Endothelial cell of umbilical vein (primary cell): ENCODE measurements around the gene TULP1. TPM values are rescaled to one million over a fixed set of nuclear protein-coding genes. Genes with fewer than 3 reads are reported as not detected.

Experiments used
- BruUV-seq: library from RNA; stranded (reverse); fragments of 400-500 nt; replicated peaks from 2 replicates; lab custom pipeline; 2021; lab: Mats Ljungman, UMichigan
- CTCF ChIA-PET: fragments of 300-600, 350-600 bp; sonication (Branson Sonifier 250); formaldehyde crosslinking; loops from one replicate; lab custom pipeline; 2021; ENCODE audit warnings: antibody characterized with exemption, inconsistent platforms; lab: Charles Lee
- POLR2A ChIA-PET: fragments of 300-600, 350-600 bp; sonication (Branson Sonifier 250); formaldehyde crosslinking; loops from one replicate; lab custom pipeline; 2021; ENCODE audit warnings: antibody characterized with exemption, inconsistent platforms; lab: Charles Lee
- DNase-seq: peaks from one replicate; pipeline ENCODE4 v3.0.0-alpha.2; 2011; ENCODE audit warnings: low read depth, low spot score
- FAIRE-seq: peaks from 2 replicates; lab custom pipeline; 2011; peaks lifted over from hg19 to GRCh38; lab: Jason Lieb, UNC
- H2AFZ ChIP-seq: 2 replicates; pipeline ENCODE4 v1.6.0; 2012; ENCODE audit warnings: low read depth, low read length, control low read depth, inconsistent platforms
- H3K27ac ChIP-seq: 2 replicates; pipeline ENCODE4 v1.5.1; 2011; ENCODE audit warnings: low read depth, mild to moderate bottlenecking, control low read depth, low read length, moderate library complexity; ENCODE audit not compliant: insufficient read depth
- H3K27me3 ChIP-seq, 2 experiments: 2 replicates each; pipeline versions ENCODE4 v1.6.0 to v1.6.1; 2011; ENCODE audit warnings: low read length in 2 of 2, mixed read lengths in 1 of 2; ENCODE audit not compliant: control insufficient read depth in 2 of 2, insufficient read depth in 2 of 2
- H3K36me3 ChIP-seq, 2 experiments: 2 replicates in 1 of 2; 3 replicates in 1 of 2; pipeline ENCODE4 v1.5.1; 2011; ENCODE audit warnings: low read length in 2 of 2, mild to moderate bottlenecking in 1 of 2, moderate library complexity in 1 of 2; ENCODE audit not compliant: control insufficient read depth in 2 of 2, insufficient read depth in 2 of 2; ENCODE audit errors: extremely low read depth in 1 of 2
- H3K4me1 ChIP-seq: 3 replicates; pipeline ENCODE4 v1.5.1; 2011; ENCODE audit warnings: mild to moderate bottlenecking, low read length; ENCODE audit not compliant: control insufficient read depth, insufficient read depth; ENCODE audit errors: extremely low read depth
- H3K4me2 ChIP-seq: 2 replicates; pipeline ENCODE4 v1.6.1; 2011; ENCODE audit warnings: low read length, control low read depth, mixed read lengths; ENCODE audit not compliant: insufficient read depth
- H3K4me3 ChIP-seq, 3 experiments: fragments of 200-600 bp in 1 of 3; sonication (generic), shearing (Covaris generic) in 1 of 3; replicated peaks in 1 of 3; 2 replicates each; pipeline ENCODE4 v1.5.1; 2011 to 2016; ENCODE audit warnings: control low read depth in 3 of 3, low read length in 3 of 3, mild to moderate bottlenecking in 2 of 3, inconsistent platforms in 1 of 3, low read depth in 1 of 3, moderate library complexity in 1 of 3; ENCODE audit not compliant: insufficient read depth in 1 of 3
- H3K79me2 ChIP-seq: 2 replicates; pipeline ENCODE4 v1.6.0; 2012; ENCODE audit warnings: low read length, inconsistent platforms; ENCODE audit not compliant: control insufficient read depth, insufficient read depth
- H3K9ac ChIP-seq: replicated peaks from 2 replicates; pipeline ENCODE3; 2011; ENCODE audit warnings: low read length, control low read depth; ENCODE audit not compliant: insufficient read depth; ENCODE audit errors: extremely low read depth
- H3K9me1 ChIP-seq: replicated peaks from 3 replicates; pipeline ENCODE4 v1.6.0; 2011; ENCODE audit warnings: mild to moderate bottlenecking, low read length; ENCODE audit not compliant: control insufficient read depth, insufficient read depth; ENCODE audit errors: extremely low read depth
- H3K9me3 ChIP-seq: replicated peaks from 2 replicates; pipeline ENCODE4 v1.5.1; 2012; ENCODE audit warnings: low read length, inconsistent platforms; ENCODE audit not compliant: control insufficient read depth, insufficient read depth
- H4K20me1 ChIP-seq: replicated peaks from 2 replicates; pipeline ENCODE3; 2011; ENCODE audit warnings: mild to moderate bottlenecking, low read length; ENCODE audit not compliant: control insufficient read depth, insufficient read depth; ENCODE audit errors: extremely low read depth
- CTCF ChIP-seq, 2 donors: IDR thresholded peaks; 1 replicate in 1 of 2; 2 replicates in 1 of 2; pipeline ENCODE4 v1.5.1; 2011; ENCODE audit warnings: low read length in 2 of 2, mild to moderate bottlenecking in 2 of 2, moderate library complexity in 2 of 2, control low read depth in 1 of 2, inconsistent platforms in 1 of 2, low read depth in 1 of 2; ENCODE audit not compliant: insufficient read depth in 1 of 2; ENCODE audit errors: extremely low read depth in 1 of 2
- EZH2 ChIP-seq: IDR thresholded peaks from 2 replicates; pipeline ENCODE4 v1.6.1; 2012; ENCODE audit warnings: borderline replicate concordance, low read depth, mild to moderate bottlenecking, moderate library complexity, low read length, inconsistent platforms; ENCODE audit not compliant: severe bottlenecking
- FOS ChIP-seq: IDR thresholded peaks from 2 replicates; pipeline ENCODE4 v1.6.1; 2011; ENCODE audit warnings: mild to moderate bottlenecking, low read length, moderate library complexity, borderline replicate concordance; ENCODE audit not compliant: insufficient read depth
- GATA2 ChIP-seq: IDR thresholded peaks from 2 replicates; pipeline ENCODE4 v1.7.0; 2011; ENCODE audit warnings: low read depth, mild to moderate bottlenecking, moderate library complexity, mixed read lengths, low read length; ENCODE audit not compliant: insufficient read length, insufficient read depth
- JUN ChIP-seq: IDR thresholded peaks from 2 replicates; pipeline ENCODE4 v1.6.1; 2011; ENCODE audit warnings: borderline replicate concordance, low read depth; ENCODE audit not compliant: insufficient read length, insufficient read depth
- MYC ChIP-seq: IDR thresholded peaks from one replicate; pipeline ENCODE4 v1.6.1; 2011; ENCODE audit warnings: mild to moderate bottlenecking, low read depth, low read length
- POLR2A ChIP-seq: IDR thresholded peaks from 2 replicates; pipeline ENCODE4 v1.6.1; 2012; ENCODE audit warnings: low read depth, mild to moderate bottlenecking, control low read depth, low read length
- POLR2AphosphoS5 ChIP-seq: IDR thresholded peaks from 2 replicates; pipeline ENCODE4 v1.6.1; 2012; ENCODE audit warnings: low read depth, mild to moderate bottlenecking, control low read depth, low read length, moderate library complexity; ENCODE audit not compliant: insufficient read depth
- dilution Hi-C: fragments of 300-500 bp; cut with MboI; formaldehyde crosslinking; loops from one replicate; pipeline ENCODE4 v1.15.0; 2019; ENCODE audit warnings: low sequenced_read_pairs; ENCODE audit not compliant: extremely low pct_ligation_motif_present
- intact Hi-C: fragments of 100-400 bp; cut with micrococcal nuclease; formaldehyde crosslinking; loops from one replicate; pipeline ENCODE4 v1.10.0; 2022
- polyA plus RNA-seq, 4 experiments: library from polyadenylated mRNA; depleted of rRNA in 3 of 4; stranded (reverse) in 3 of 4; unstranded in 1 of 4; fragments of >200 nt; gene quantifications; 2 replicates each; pipeline versions ENCODE4 v1.2.1 to v1.2.3, GENCODE V29; 2011 to 2012; ENCODE audit warnings: missing spikeins in 1 of 4
- total RNA-seq: library from RNA; stranded (reverse); gene quantifications from 2 replicates; pipeline ENCODE4 v1.2.3, GENCODE V29; 2021
- TF ChIP-seq, protein P1 (sequence below): IDR thresholded peaks from 2 replicates; pipeline ENCODE4 v1.6.1; 2011; ENCODE audit not compliant: insufficient read depth, insufficient read length

TULP1 gene
- total and polyA plus RNA-seq, 2 donors (not counting 3 experiments of a cell fraction or from before 2014, with no cell fraction given), result not detected

GRCh38 chr6:35553315-35553714, 40.6 kb upstream of the TULP1 start:
- FAIRE-seq, result no peak
- no peaks in the 10 kb centered on the region for H3K9me3 ChIP-seq
- peaks cover 0 to 2% of the 10 kb centered on the region in 2 experiments for H3K27me3 ChIP-seq
- no peak for DNase-seq
- CTCF ChIA-PET, result interaction anchor here (1.3 to 5.4 kb wide), 7 partner anchors 8 to 30 kb away, joined by 3 to 85 read pairs (median 11); no protein-coding TSS in a partner anchor
- intact Hi-C loops (no loop called here), dilution Hi-C loops (no loop called here)
- no peaks in the 10 kb centered on the region for H3K79me2 ChIP-seq
- H3K4me1 ChIP-seq, result no peaks in the 10 kb centered on the region
- TF ChIP-seq FOS (no peak), MYC (no peak), EZH2 (no peak), GATA2 (no peak), POLR2AphosphoS5 (no peak), JUN (no peak), POLR2A (no peak), CTCF (IDR thresholded peaks at IDR 0.05; ENCODE audit: extremely low read depth in 1 of 2, insufficient read depth in 1 of 2, low read depth in 1 of 2, low read length in 2 of 2) (no peak)
- TF ChIP-seq, protein P1, sequence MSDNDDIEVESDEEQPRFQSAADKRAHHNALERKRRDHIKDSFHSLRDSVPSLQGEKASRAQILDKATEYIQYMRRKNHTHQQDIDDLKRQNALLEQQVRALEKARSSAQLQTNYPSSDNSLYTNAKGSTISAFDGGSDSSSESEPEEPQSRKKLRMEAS, result no peak
- no peaks in the 10 kb centered on the region for H4K20me1 ChIP-seq
- no peak overlapping the region for H2AFZ ChIP-seq
- H3K4me2 ChIP-seq, result no peak overlapping the region
- POLR2A ChIA-PET, result no interaction called here
- H3K27ac ChIP-seq, result no peak overlapping the region
- H3K9me1 ChIP-seq, result no peaks in the 10 kb centered on the region
- no peak overlapping the region for H3K4me3 ChIP-seq
- no peak overlapping the region for H3K9ac ChIP-seq
- BruUV-seq, result no TSS peak
- no peaks in the 10 kb centered on the region for H3K36me3 ChIP-seq
